ENCODE data around the gene ABCB1. TPM values are rescaled to one million over a fixed set of nuclear protein-coding genes. Genes with fewer than 3 reads are reported as not detected.

Gene ABCB1
- total and polyA plus RNA-seq, 2 experiments from 2014 or later, result 0.53 to 0.80 TPM

DNA sequence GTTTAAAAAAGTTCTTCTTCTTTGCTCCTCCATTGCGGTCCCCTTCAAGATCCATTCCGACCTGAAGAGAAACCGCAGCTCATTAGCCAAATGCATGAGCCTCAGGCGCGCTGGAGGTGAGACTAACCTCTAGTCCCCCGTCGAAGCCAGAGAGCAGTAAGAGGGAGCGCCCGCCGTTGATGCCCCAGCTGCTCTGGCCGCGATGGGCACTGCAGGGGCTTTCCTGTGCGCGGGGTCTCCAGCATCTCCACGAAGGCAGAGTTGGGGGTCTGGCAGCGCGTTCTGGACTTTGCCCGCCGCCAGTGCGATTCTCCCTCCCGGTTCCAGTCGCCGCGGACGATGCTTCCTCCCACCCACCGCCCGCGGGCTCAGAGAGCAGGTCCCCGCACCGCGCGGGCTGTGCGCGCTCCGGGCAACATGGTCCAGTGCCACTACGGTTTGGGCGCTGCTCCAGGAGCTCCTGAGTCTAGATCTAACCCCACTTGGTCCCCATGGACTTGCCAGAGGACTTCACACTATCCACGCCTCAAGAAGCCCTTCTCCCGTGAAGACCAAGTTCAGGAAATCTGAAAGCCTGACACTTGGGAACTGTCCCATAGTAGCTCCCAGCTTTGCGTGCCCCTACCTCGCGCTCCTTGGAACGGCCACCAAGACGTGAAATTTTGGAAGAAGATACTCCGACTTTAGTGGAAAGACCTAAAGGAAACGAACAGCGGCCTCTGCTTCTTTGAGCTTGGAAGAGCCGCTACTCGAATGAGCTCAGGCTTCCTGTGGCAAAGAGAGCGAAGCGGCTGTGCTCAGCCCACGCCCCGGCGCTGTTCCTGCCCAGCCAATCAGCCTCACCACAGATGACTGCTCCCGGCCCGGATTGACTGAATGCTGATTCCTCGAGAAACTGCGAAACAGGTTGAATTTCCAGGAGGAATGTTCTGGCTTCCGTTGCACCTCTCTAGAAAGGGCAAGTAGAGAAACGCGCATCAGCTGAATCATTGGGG lies at the start of gene ABCB1 (continued):
- TF ChIP-seq, protein P1, sequence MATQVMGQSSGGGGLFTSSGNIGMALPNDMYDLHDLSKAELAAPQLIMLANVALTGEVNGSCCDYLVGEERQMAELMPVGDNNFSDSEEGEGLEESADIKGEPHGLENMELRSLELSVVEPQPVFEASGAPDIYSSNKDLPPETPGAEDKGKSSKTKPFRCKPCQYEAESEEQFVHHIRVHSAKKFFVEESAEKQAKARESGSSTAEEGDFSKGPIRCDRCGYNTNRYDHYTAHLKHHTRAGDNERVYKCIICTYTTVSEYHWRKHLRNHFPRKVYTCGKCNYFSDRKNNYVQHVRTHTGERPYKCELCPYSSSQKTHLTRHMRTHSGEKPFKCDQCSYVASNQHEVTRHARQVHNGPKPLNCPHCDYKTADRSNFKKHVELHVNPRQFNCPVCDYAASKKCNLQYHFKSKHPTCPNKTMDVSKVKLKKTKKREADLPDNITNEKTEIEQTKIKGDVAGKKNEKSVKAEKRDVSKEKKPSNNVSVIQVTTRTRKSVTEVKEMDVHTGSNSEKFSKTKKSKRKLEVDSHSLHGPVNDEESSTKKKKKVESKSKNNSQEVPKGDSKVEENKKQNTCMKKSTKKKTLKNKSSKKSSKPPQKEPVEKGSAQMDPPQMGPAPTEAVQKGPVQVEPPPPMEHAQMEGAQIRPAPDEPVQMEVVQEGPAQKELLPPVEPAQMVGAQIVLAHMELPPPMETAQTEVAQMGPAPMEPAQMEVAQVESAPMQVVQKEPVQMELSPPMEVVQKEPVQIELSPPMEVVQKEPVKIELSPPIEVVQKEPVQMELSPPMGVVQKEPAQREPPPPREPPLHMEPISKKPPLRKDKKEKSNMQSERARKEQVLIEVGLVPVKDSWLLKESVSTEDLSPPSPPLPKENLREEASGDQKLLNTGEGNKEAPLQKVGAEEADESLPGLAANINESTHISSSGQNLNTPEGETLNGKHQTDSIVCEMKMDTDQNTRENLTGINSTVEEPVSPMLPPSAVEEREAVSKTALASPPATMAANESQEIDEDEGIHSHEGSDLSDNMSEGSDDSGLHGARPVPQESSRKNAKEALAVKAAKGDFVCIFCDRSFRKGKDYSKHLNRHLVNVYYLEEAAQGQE (IDR thresholded peaks at IDR 0.05; ENCODE audit: unreplicated experiment), result no peak

DNA sequence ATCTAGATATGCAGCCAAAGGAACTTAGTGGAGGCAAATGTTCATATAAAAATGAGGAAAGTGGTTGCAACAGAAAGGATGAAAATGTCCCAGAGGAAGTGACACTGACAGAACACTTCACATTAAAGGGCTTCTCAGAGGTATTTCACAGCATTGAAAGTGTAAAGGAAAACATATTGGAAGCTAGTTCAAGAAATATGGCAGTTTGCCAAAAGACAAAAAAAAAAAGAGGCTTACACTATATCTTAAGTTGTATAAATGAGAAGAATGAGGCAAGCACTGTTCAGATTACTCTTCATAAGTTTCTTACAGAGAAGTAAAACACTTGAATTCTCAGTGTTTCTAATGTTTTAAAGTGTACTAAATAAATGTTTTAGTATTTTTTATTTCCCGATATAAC lies 47.6 kb upstream of the ABCB1 start:
- H3K27me3 Mint-ChIP-seq (ENCODE audit: insufficient read depth, low read depth, poor library complexity), result no peaks in the 10 kb centered on the region
- TF ChIP-seq ZNF331 (CRISPR knock-in tag; IDR thresholded peaks at IDR 0.05; ENCODE audit: low read depth) (no peak), STAT1 (IDR thresholded peaks at IDR 0.05; ENCODE audit: unreplicated experiment) (no peak), CREB1 (CRISPR knock-in tag; IDR thresholded peaks at IDR 0.05; ENCODE audit: low read depth) (no peak), POLR2AphosphoS5 (IDR thresholded peaks at IDR 0.05; ENCODE audit: low read depth) (no peak), EZH2phosphoT487 (IDR thresholded peaks at IDR 0.05; ENCODE audit: unreplicated experiment) (no peak)
- TF ChIP-seq, protein P2, sequence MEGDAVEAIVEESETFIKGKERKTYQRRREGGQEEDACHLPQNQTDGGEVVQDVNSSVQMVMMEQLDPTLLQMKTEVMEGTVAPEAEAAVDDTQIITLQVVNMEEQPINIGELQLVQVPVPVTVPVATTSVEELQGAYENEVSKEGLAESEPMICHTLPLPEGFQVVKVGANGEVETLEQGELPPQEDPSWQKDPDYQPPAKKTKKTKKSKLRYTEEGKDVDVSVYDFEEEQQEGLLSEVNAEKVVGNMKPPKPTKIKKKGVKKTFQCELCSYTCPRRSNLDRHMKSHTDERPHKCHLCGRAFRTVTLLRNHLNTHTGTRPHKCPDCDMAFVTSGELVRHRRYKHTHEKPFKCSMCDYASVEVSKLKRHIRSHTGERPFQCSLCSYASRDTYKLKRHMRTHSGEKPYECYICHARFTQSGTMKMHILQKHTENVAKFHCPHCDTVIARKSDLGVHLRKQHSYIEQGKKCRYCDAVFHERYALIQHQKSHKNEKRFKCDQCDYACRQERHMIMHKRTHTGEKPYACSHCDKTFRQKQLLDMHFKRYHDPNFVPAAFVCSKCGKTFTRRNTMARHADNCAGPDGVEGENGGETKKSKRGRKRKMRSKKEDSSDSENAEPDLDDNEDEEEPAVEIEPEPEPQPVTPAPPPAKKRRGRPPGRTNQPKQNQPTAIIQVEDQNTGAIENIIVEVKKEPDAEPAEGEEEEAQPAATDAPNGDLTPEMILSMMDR (conservative IDR thresholded peaks at IDR 0.05; ENCODE audit: low read depth in 2 of 2), result no peak
- TF ChIP-seq, protein P3, sequence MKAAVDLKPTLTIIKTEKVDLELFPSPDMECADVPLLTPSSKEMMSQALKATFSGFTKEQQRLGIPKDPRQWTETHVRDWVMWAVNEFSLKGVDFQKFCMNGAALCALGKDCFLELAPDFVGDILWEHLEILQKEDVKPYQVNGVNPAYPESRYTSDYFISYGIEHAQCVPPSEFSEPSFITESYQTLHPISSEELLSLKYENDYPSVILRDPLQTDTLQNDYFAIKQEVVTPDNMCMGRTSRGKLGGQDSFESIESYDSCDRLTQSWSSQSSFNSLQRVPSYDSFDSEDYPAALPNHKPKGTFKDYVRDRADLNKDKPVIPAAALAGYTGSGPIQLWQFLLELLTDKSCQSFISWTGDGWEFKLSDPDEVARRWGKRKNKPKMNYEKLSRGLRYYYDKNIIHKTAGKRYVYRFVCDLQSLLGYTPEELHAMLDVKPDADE (IDR thresholded peaks at IDR 0.05), result no peak
- TF ChIP-seq, protein P1 (IDR thresholded peaks at IDR 0.05; ENCODE audit: unreplicated experiment), result no peak

More for the DNA sequence above, 47.6 kb upstream of the ABCB1 start:
- Histone ChIP-seq H3K4me1 (ENCODE audit: insufficient read depth) (no peaks in the 10 kb centered on the region), H3K9me2 (ENCODE audit: insufficient read depth) (no peaks in the 10 kb centered on the region), H3K4me3 (no peak overlapping the region), H3K4me2 (no peak overlapping the region), H3K79me2 (replicated peaks; ENCODE audit: insufficient read depth) (no peaks in the 10 kb centered on the region), H3K27me3 (ENCODE audit: insufficient read depth) (no peaks in the 10 kb centered on the region), H3K27ac (ENCODE audit: low read depth) (no peak overlapping the region), H4K20me1 (replicated peaks; ENCODE audit: insufficient read depth) (no peaks in the 10 kb centered on the region), H3K36me3 (ENCODE audit: insufficient read depth) (no peaks in the 10 kb centered on the region), H2AFZ (no peak overlapping the region), H3F3A (replicated peaks; ENCODE audit: low read depth) (no peaks in the 10 kb centered on the region)
- Mint-ChIP-seq H3K4me3 (no peak overlapping the region), H3K27ac (no peak overlapping the region), H3K9me3 (no peaks in the 10 kb centered on the region), H3K36me3 (ENCODE audit: low read depth) (no peaks in the 10 kb centered on the region), H3K4me1 (no peaks in the 10 kb centered on the region)
- DNase-seq (ENCODE audit: low spot score) (no peak), ATAC-seq (no peak)

Measured in GM23338 (cell line).